ENCODE data around the gene GCK. TPM values are rescaled to one million over a fixed set of nuclear protein-coding genes. Genes with fewer than 3 reads are reported as not detected.

The GCK gene
- total RNA-seq: 0.15 and 1.3 TPM in 2 replicates

GRCh38 chr7:44189286-44189992 is at the start of gene GCK:
GCK (minus strand) TSS chr7:44189439; CDS start chr7:44188953, 486 bp downstream.

GRCh38 chr7:44200699-44201461 is 11.6 kb upstream of the GCK start, which contains the start of gene YKT6:
YKT6 (plus strand) TSS chr7:44200978; CDS start chr7:44201136, 158 bp downstream.

GRCh38 chr7:44141221-44141850 is 47.9 kb downstream of the GCK start, which contains the start of gene MYL7:
MYL7 (minus strand) TSS chr7:44141332; CDS start chr7:44141305, 27 bp downstream.

GRCh38 chr7:44123190-44124003 is 65.8 kb downstream of the GCK start, which contains the start of gene POLD2:
POLD2 (minus strand) TSS chr7:44123548; CDS start chr7:44122053, 1,495 bp downstream.

GRCh38 chr7:44103923-44104859 is 85.0 kb downstream of the GCK start, which contains the start of gene AEBP1:
AEBP1 (plus strand) TSS chr7:44104345; CDS start chr7:44104666, 321 bp downstream.

Other genes starting within 250 kb of the GCK start
- gene SPDYE1, start 191.5 kb downstream of the GCK start, total RNA-seq: not detected in 2 replicates
- gene DBNL, start 144.7 kb downstream of the GCK start, total RNA-seq: 158 and 167 TPM in 2 replicates
- gene PGAM2, start 123.9 kb downstream of the GCK start, total RNA-seq: not detected in 2 replicates
- gene POLM, start 106.9 kb downstream of the GCK start, total RNA-seq: 6.8 and 8.2 TPM in 2 replicates
- 4.7 and 5.8 TPM in 2 replicates for gene AEBP1, start 85.1 kb downstream of the GCK start, total RNA-seq
- 75.7 and 83.1 TPM in 2 replicates for gene POLD2, start 65.9 kb downstream of the GCK start, total RNA-seq
- gene MYL7, start 48.1 kb downstream of the GCK start, total RNA-seq: not detected in 2 replicates
- 91.6 and 114 TPM in 2 replicates for gene YKT6, start 11.5 kb upstream of the GCK start, total RNA-seq
- gene CAMK2B, start 136.2 kb upstream of the GCK start, total RNA-seq: 0.15 and 1.6 TPM in 2 replicates